HepG2 (cell line): ENCODE data around the gene PGRMC1. TPM values are rescaled to one million over a fixed set of nuclear protein-coding genes. Genes with fewer than 3 reads are reported as not detected.

Experiments used
- FOXA3 ChIP-seq: IDR thresholded peaks from 2 replicates; pipeline ENCODE4 v1.6.1; 2016; ENCODE audit warnings: missing genetic modification reagents, missing compliant biosample characterization
- MXD4 ChIP-seq: IDR thresholded peaks from 2 replicates; pipeline ENCODE4 v1.6.1; 2016; ENCODE audit warnings: mild to moderate bottlenecking, missing biosample characterization, missing genetic modification reagents
- POLR2AphosphoS5 ChIP-seq: IDR thresholded peaks from 2 replicates; pipeline ENCODE4 v1.6.1; 2012; ENCODE audit warnings: low read depth, low read length
- REXO4 ChIP-seq: sonication (generic); formaldehyde crosslinking; IDR thresholded peaks from 2 replicates; pipeline ENCODE4 v1.8.0; 2022; ENCODE audit warnings: missing genetic modification reagents, mild to moderate bottlenecking, borderline replicate concordance
- RXRA ChIP-seq: sonication (generic); formaldehyde crosslinking; IDR thresholded peaks from 2 replicates; pipeline ENCODE4 v1.5.1; 2020; ENCODE audit warnings: missing genetic modification reagents
- SP4 ChIP-seq: sonication (generic); formaldehyde crosslinking; IDR thresholded peaks from 2 replicates; pipeline ENCODE4 v1.8.1; 2023; ENCODE audit warnings: mild to moderate bottlenecking, missing genetic modification reagents
- SP5 ChIP-seq: IDR thresholded peaks from 2 replicates; pipeline ENCODE4 v1.6.1; 2016; ENCODE audit warnings: low read depth, borderline replicate concordance
- TOPORS ChIP-seq: sonication (generic); formaldehyde crosslinking; IDR thresholded peaks from 2 replicates; pipeline ENCODE4 v1.8.0; 2023; ENCODE audit warnings: mild to moderate bottlenecking, missing genetic modification reagents
- YEATS2 ChIP-seq: sonication (generic); formaldehyde crosslinking; IDR thresholded peaks from 2 replicates; pipeline ENCODE4 v1.4.0; 2020; ENCODE audit warnings: missing genetic modification reagents, borderline replicate concordance
- ZBTB10 ChIP-seq: sonication (generic); formaldehyde crosslinking; IDR thresholded peaks from 2 replicates; pipeline ENCODE4 v1.4.0; 2020; ENCODE audit warnings: missing genetic modification reagents, borderline replicate concordance
- ZNF326 ChIP-seq: sonication (generic); formaldehyde crosslinking; IDR thresholded peaks from 2 replicates; pipeline ENCODE4 v1.4.0; 2020; ENCODE audit warnings: missing genetic modification reagents, borderline replicate concordance
- ZNF501 ChIP-seq: sonication (generic); formaldehyde crosslinking; IDR thresholded peaks from 2 replicates; pipeline ENCODE4 v1.5.1; 2020; ENCODE audit warnings: mild to moderate bottlenecking, moderate library complexity, missing genetic modification reagents
- ZNF547 ChIP-seq: sonication (generic); formaldehyde crosslinking; IDR thresholded peaks from 2 replicates; pipeline ENCODE4 v1.5.1; 2020; ENCODE audit warnings: mild to moderate bottlenecking, missing genetic modification reagents
- ZNF609 ChIP-seq: sonication (generic); formaldehyde crosslinking; IDR thresholded peaks from 2 replicates; pipeline ENCODE4 v1.4.0; 2020; ENCODE audit warnings: mild to moderate bottlenecking, missing genetic modification reagents, borderline replicate concordance
- polyA plus RNA-seq, 8 experiments: library from polyadenylated mRNA; depleted of rRNA in 3 of 8; stranded (reverse) in 7 of 8; unstranded in 1 of 8; fragments of >200 nt; fragmentation: Illumina TruSeq in 4 of 8; extraction: Trizol in 4 of 8; gene quantifications; 2 replicates each; pipeline versions ENCODE4 v1.2.1 to v1.2.3, GENCODE V29; 2011 to 2016; ENCODE audit warnings: low read depth in 4 of 8, missing spikeins in 1 of 8, mixed read lengths in 1 of 8; ENCODE audit not compliant: insufficient read depth in 1 of 8
- total RNA-seq, 5 experiments: library from RNA; depleted of rRNA; stranded (reverse); fragments of >200 nt; fragmentation: Illumina TruSeq; extraction: Trizol; gene quantifications; 2 replicates each; pipeline ENCODE4 v1.2.3, GENCODE V29; 2016; ENCODE audit warnings: low read depth in 1 of 5
- TF ChIP-seq, protein P1 (sequence below): sonication (generic); formaldehyde crosslinking; IDR thresholded peaks from 2 replicates; pipeline ENCODE4 v1.5.1; 2020; ENCODE audit warnings: missing genetic modification reagents, mild to moderate bottlenecking, borderline replicate concordance
- TF ChIP-seq, protein P2 (sequence below): IDR thresholded peaks from 2 replicates; pipeline ENCODE4 v1.6.1; 2016; ENCODE audit warnings: missing compliant biosample characterization, missing genetic modification reagents, borderline replicate concordance
- TF ChIP-seq, protein P3 (sequence below): sonication (generic); formaldehyde crosslinking; IDR thresholded peaks from 2 replicates; pipeline ENCODE4 v1.4.0; 2020; ENCODE audit warnings: missing genetic modification reagents

The PGRMC1 gene
- total and polyA plus RNA-seq, 2 of the 13 experiments (the other 11 are each of a cell fraction or from before 2014, with no cell fraction given), result 44.7 to 124 TPM

GRCh38 chrX:119235872-119236622, at the start of gene PGRMC1 (continued):
- TF ChIP-seq ZBTB10 (CRISPR knock-in tag) (peak; percentile 91), MXD4 (0 out of 2 replicates have a peak, but pooled peaks have one; percentile 32), ZNF501 (CRISPR knock-in tag) (0 out of 2 replicates have a peak, but pooled peaks have one; percentile 15), RXRA (CRISPR knock-in tag) (peak; percentile 41; the same call in 1 of the 2 replicates), REXO4 (CRISPR knock-in tag) (no peak), SP4 (CRISPR knock-in tag) (peak; percentile 42; the same call in 1 of the 2 replicates), SP5 (CRISPR knock-in tag) (0 out of 2 replicates have a peak, but pooled peaks have one; percentile 7), FOXA3 (CRISPR knock-in tag) (peak; percentile 10; the same call in 1 of the 2 replicates), ZNF547 (peak; percentile 45; the same call in 1 of the 2 replicates), TOPORS (CRISPR knock-in tag) (0 out of 2 replicates have a peak, but pooled peaks have one; percentile 13), ZNF326 (CRISPR knock-in tag) (no peak), YEATS2 (CRISPR knock-in tag) (no peak), ZNF609 (CRISPR knock-in tag) (no peak), POLR2AphosphoS5 (peak; percentile 88)
- TF ChIP-seq, protein P1, sequence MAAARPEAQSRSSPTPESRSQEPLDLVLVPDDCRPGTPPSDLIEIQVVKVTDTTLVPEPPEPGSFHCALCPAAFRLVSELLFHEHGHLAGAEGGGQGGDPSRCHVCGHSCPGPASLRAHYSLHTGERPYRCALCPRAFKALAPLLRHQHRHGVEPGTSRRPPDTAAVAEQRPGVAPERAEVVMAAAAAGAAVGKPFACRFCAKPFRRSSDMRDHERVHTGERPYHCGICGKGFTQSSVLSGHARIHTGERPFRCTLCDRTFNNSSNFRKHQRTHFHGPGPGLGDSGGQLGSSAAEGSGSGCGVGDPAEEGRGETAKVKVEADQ (CRISPR knock-in tag), result no peak
- TF ChIP-seq, protein P2, sequence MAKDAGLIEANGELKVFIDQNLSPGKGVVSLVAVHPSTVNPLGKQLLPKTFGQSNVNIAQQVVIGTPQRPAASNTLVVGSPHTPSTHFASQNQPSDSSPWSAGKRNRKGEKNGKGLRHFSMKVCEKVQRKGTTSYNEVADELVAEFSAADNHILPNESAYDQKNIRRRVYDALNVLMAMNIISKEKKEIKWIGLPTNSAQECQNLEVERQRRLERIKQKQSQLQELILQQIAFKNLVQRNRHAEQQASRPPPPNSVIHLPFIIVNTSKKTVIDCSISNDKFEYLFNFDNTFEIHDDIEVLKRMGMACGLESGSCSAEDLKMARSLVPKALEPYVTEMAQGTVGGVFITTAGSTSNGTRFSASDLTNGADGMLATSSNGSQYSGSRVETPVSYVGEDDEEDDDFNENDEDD (CRISPR knock-in tag), result peak; percentile 12; the same call in 1 of the 2 replicates
- TF ChIP-seq, protein P3, sequence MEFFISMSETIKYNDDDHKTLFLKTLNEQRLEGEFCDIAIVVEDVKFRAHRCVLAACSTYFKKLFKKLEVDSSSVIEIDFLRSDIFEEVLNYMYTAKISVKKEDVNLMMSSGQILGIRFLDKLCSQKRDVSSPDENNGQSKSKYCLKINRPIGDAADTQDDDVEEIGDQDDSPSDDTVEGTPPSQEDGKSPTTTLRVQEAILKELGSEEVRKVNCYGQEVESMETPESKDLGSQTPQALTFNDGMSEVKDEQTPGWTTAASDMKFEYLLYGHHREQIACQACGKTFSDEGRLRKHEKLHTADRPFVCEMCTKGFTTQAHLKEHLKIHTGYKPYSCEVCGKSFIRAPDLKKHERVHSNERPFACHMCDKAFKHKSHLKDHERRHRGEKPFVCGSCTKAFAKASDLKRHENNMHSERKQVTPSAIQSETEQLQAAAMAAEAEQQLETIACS, result no peak
